Placental pericyte (primary cell): ENCODE measurements around the gene HUS1. TPM values are rescaled to one million over a fixed set of nuclear protein-coding genes. Genes with fewer than 3 reads are reported as not detected.

Source experiments
- total RNA-seq: library from RNA; depleted of rRNA; stranded (reverse); fragments of >200 nt; gene quantifications from 2 replicates; pipeline ENCODE4 v1.2.3, GENCODE V29; 2012

HUS1 gene
- total RNA-seq, result 18.6 and 35.6 TPM in 2 replicates

DNA sequence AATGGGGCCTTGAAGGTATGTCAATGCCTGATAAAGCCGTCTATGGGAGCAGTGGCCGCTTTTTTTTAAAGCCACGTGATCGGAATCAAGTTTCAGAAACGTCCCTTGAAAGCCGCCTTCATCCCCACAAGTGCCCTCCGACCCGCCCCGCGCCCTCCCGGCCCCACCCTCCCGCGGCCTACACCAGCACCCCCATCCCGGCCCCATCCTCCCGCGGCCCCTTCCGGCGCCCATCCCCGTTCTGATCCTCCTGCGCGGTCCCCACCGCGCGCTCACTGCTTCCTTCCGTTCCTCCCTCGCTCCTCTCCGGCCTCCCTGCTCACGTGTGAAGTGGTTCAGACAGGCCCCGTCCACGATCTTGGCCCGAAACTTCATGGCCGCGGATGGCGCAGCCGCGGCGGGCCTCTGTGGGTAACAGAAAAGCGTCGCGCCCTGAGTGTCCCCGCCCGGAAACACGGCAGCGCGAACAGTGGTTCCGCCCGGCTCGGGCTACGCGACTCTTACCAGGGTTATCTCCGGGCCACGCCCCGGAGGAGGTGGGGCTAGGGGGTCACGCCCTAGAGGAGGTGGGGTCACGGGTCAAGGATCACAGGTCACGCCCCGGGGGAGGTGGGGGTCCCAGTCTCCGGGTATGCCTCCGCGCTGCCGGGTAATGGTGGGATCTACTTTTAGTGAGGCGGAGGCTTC is at the start of gene HUS1:
Gene HUS1, minus strand, starts transcription at position 471 of the 687 bp plus-strand sequence. Its CDS starts 96 bp downstream, at position 375.

DNA sequence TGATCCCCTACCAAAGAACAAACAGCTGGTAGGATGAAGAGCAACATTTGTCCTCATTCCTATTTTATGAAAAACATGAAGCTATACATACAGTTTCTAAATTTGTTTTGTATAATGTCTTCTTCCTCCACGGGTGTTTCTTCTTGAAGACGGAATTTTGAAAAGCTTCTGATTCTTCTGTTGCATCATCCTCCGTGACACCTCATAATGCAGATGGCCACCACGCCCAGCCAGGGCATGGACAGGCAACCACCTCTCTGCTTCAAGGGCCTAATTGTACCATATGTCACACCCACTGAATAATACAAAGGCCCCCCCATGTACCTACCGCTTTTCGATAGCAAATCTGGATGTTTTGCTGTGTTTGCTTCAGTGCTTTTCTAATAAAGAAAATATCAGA is 49.5 kb upstream of the HUS1 start, which contains the start of gene SUN3:
Gene SUN3, minus strand, starts transcription at position 170 of the 400 bp plus-strand sequence. Its CDS starts 169 bp downstream, at position 1.

GRCh38 chr7:47948141-47948790 is 31.1 kb downstream of the HUS1 start, which contains the start of gene PKD1L1:
Gene PKD1L1 (minus strand): TSS chr7:47948466. CDS start chr7:47948440, 26 bp downstream.

Other genes starting within 250 kb of the HUS1 start
- under 0.01 and 0.29 TPM in 2 replicates for gene PKD1L1, start 31.1 kb downstream of the HUS1 start, total RNA-seq
- gene SUN3, start 49.5 kb upstream of the HUS1 start, total RNA-seq, result not detected in 2 replicates
- under 0.01 TPM in 1 of 2 replicates, not detected in the other for gene C7orf57, start 55.9 kb upstream of the HUS1 start, total RNA-seq
- gene UPP1, start 109.7 kb upstream of the HUS1 start, total RNA-seq, result 20.4 and 54.7 TPM in 2 replicates
- gene ABCA13, start 191.8 kb upstream of the HUS1 start, total RNA-seq, result under 0.01 and 1.3 TPM in 2 replicates